ENCODE measurements around the gene IL12RB2. TPM values are rescaled to one million over a fixed set of nuclear protein-coding genes. Genes with fewer than 3 reads are reported as not detected.

IL12RB2 gene
- total RNA-seq, 1 experiment from 2014 or later: 0.22 TPM

DNA sequence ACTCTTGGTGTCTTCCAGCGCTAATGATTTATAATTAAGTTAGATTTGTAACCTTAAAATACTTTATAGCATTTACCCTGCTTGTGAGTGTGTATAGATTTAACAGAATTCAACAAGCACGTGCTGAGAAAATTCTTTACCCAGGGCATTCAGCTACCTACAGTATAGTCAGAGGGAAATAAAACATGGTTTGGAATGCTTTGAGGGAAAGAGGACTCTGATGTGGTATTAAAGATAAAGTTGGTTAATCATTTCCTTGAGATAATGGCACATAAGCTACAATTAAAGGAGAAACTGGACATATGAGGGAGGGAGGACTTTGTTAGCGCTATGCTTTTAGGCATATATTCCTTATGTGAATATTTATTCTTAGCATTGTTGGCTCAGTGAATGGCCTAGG is 26.4 kb upstream of the IL12RB2 start:
- Histone ChIP-seq H3K79me2 (ENCODE audit: insufficient read depth, low read length) (no peaks in the 10 kb centered on the region), H3K27me3 (ENCODE audit: insufficient read depth, low read length) (no peaks in the 10 kb centered on the region), H3K9me3 (ENCODE audit: control insufficient read depth in 1 of 2, insufficient read depth in 1 of 2, low read depth in 1 of 2, low read length in 2 of 2) (no peaks in the 10 kb centered on the region), H3K4me3 (replicated peaks in 1 of 2; ENCODE audit: low read depth in 1 of 2, low read length in 2 of 2) (no peak overlapping the region), H3K9me2 (ENCODE audit: insufficient read depth) (no peaks in the 10 kb centered on the region), H3K27ac (ENCODE audit: low read depth, low read length) (no peak overlapping the region), H3K4me2 (ENCODE audit: low read length) (no peak overlapping the region), H2AFZ (ENCODE audit: low read depth, low read length, poor library complexity, severe bottlenecking) (no peak overlapping the region), H3K4me1 (ENCODE audit: control insufficient read depth in 1 of 2, insufficient read depth in 2 of 2, low read length in 2 of 2) (peaks cover 0 to 2% of the 10 kb centered on the region in 2 experiments; a peak in 1 of 4 replicates), H3K9ac (ENCODE audit: low read length) (no peak overlapping the region), H3K36me3 (ENCODE audit: control insufficient read depth in 1 of 2, insufficient read depth in 2 of 2, low read length in 2 of 2) (no peaks in the 10 kb centered on the region), H4K20me1 (ENCODE audit: insufficient read depth) (no peaks in the 10 kb centered on the region)
- TF ChIP-seq, protein P1, sequence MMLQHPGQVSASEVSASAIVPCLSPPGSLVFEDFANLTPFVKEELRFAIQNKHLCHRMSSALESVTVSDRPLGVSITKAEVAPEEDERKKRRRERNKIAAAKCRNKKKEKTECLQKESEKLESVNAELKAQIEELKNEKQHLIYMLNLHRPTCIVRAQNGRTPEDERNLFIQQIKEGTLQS (IDR thresholded peaks at IDR 0.05): no peak
- TF ChIP-seq FOSL1 (IDR thresholded peaks at IDR 0.05; ENCODE audit: low read depth): no peak
- no peak for TF ChIP-seq EZH2phosphoT487 (IDR thresholded peaks at IDR 0.05; ENCODE audit: borderline replicate concordance)
- TF ChIP-seq, protein P2, sequence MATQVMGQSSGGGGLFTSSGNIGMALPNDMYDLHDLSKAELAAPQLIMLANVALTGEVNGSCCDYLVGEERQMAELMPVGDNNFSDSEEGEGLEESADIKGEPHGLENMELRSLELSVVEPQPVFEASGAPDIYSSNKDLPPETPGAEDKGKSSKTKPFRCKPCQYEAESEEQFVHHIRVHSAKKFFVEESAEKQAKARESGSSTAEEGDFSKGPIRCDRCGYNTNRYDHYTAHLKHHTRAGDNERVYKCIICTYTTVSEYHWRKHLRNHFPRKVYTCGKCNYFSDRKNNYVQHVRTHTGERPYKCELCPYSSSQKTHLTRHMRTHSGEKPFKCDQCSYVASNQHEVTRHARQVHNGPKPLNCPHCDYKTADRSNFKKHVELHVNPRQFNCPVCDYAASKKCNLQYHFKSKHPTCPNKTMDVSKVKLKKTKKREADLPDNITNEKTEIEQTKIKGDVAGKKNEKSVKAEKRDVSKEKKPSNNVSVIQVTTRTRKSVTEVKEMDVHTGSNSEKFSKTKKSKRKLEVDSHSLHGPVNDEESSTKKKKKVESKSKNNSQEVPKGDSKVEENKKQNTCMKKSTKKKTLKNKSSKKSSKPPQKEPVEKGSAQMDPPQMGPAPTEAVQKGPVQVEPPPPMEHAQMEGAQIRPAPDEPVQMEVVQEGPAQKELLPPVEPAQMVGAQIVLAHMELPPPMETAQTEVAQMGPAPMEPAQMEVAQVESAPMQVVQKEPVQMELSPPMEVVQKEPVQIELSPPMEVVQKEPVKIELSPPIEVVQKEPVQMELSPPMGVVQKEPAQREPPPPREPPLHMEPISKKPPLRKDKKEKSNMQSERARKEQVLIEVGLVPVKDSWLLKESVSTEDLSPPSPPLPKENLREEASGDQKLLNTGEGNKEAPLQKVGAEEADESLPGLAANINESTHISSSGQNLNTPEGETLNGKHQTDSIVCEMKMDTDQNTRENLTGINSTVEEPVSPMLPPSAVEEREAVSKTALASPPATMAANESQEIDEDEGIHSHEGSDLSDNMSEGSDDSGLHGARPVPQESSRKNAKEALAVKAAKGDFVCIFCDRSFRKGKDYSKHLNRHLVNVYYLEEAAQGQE (IDR thresholded peaks at IDR 0.05; ENCODE audit: low read depth): no peak
- TF ChIP-seq, protein P3, sequence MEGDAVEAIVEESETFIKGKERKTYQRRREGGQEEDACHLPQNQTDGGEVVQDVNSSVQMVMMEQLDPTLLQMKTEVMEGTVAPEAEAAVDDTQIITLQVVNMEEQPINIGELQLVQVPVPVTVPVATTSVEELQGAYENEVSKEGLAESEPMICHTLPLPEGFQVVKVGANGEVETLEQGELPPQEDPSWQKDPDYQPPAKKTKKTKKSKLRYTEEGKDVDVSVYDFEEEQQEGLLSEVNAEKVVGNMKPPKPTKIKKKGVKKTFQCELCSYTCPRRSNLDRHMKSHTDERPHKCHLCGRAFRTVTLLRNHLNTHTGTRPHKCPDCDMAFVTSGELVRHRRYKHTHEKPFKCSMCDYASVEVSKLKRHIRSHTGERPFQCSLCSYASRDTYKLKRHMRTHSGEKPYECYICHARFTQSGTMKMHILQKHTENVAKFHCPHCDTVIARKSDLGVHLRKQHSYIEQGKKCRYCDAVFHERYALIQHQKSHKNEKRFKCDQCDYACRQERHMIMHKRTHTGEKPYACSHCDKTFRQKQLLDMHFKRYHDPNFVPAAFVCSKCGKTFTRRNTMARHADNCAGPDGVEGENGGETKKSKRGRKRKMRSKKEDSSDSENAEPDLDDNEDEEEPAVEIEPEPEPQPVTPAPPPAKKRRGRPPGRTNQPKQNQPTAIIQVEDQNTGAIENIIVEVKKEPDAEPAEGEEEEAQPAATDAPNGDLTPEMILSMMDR (IDR thresholded peaks at IDR 0.05 in 2 of 3, conservative IDR thresholded peaks at IDR 0.05 in 1 of 3; ENCODE audit: borderline replicate concordance in 1 of 3, insufficient read depth in 1 of 3, low read depth in 2 of 3, low read length in 2 of 3): no peak
- TF ChIP-seq CBX3 (IDR thresholded peaks at IDR 0.05; ENCODE audit: low read depth): no peak
- TF ChIP-seq TCF7L2 (IDR thresholded peaks at IDR 0.05; ENCODE audit: borderline replicate concordance, extremely low read depth, insufficient read depth, insufficient read length): no peak
- no peak for TF ChIP-seq CEBPB (IDR thresholded peaks at IDR 0.05; ENCODE audit: low read depth)
- no peak for TF ChIP-seq EGR1 (IDR thresholded peaks at IDR 0.05; ENCODE audit: low read depth)
- TF ChIP-seq ZFX (IDR thresholded peaks at IDR 0.05): no peak
- TF ChIP-seq RAD21 (IDR thresholded peaks at IDR 0.05; ENCODE audit: low read depth): no peak
- no peak for TF ChIP-seq SIN3A (IDR thresholded peaks at IDR 0.05; ENCODE audit: low read depth)
- no peak for TF ChIP-seq EZH2 (IDR thresholded peaks at IDR 0.05)
- TF ChIP-seq, protein P4, sequence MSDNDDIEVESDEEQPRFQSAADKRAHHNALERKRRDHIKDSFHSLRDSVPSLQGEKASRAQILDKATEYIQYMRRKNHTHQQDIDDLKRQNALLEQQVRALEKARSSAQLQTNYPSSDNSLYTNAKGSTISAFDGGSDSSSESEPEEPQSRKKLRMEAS (IDR thresholded peaks at IDR 0.05): no peak
- TF ChIP-seq SP1 (IDR thresholded peaks at IDR 0.05; ENCODE audit: low read depth): no peak
- TF ChIP-seq POLR2A (IDR thresholded peaks at IDR 0.05; ENCODE audit: borderline replicate concordance, extremely low read depth, insufficient read depth, insufficient read length): no peak
- no peak for TF ChIP-seq SRF (IDR thresholded peaks at IDR 0.05; ENCODE audit: low read depth)
- no peak for TF ChIP-seq POLR2AphosphoS5 (IDR thresholded peaks at IDR 0.05; ENCODE audit: low read depth, low read length)
- POLR2A ChIA-PET: no interaction called here
- RAD21 ChIA-PET (ENCODE audit: low non-redundant PET in 1 of 2, low total read pairs in 2 of 2, uncharacterized antibody in 2 of 2, unreplicated experiment in 2 of 2): no interaction called here
- CTCF ChIA-PET: no interaction called here
- BruUV-seq (replicated peaks): no TSS peak
- DNase-seq (ENCODE audit: low read depth, low spot score): no peak
- intact Hi-C loops (cut with micrococcal nuclease): no loop called here
- no peak for ATAC-seq
